Measurements from ENCODE around the gene CCNA1.

The CCNA1 gene

DNA sequence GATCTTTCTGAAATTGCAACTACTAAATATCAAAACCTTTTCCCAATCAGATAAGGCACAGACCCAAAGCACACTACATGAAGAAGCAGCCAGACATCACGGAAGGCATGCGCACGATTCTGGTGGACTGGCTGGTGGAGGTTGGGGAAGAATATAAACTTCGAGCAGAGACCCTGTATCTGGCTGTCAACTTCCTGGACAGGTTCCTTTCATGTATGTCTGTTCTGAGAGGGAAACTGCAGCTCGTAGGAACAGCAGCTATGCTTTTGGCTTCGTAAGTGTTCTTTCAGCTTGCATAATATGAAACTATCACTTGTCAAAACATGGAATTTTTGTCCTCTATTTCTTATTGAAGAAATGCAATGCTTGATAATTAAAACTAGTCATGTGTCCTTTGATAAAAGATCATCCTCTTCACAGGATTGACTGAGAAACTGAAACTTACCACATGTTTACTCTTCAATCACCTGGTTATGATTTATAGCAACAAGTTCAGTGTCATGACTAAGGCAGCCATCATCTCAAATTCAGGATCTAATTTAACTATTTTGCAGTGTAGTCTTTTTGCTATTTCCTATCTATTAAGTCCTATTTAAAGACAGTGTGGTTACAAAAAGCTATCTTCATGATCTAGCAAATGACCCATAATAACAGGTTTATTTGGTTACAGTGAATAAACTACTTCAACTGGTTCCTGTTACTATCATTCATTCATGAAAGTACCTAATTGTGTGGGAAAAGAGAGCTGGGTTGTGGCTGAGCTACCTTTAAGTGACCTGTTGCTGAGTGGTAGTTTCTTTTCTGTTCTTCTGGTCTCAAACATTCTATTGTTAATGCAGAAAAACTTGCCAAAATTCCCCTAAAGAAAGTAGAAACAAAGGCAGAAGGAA, 6.5 kb downstream of the CCNA1 start:
- Histone ChIP-seq H3K27me3 (ENCODE audit: insufficient read depth, low read length, poor library complexity, severe bottlenecking) (no peaks in the 10 kb centered on the region), H3K36me3 (ENCODE audit: insufficient read depth, low read length) (no peaks in the 10 kb centered on the region), H4K20me1 (ENCODE audit: insufficient read depth, low read length, poor library complexity, severe bottlenecking) (no peaks in the 10 kb centered on the region), H3K79me2 (ENCODE audit: insufficient read depth, low read length) (no peaks in the 10 kb centered on the region), H3K4me2 (ENCODE audit: low read depth, low read length, poor library complexity, severe bottlenecking) (peak overlapping the region; percentile 67), H2AFZ (ENCODE audit: low read length) (peak overlapping the region; percentile 86), H3K9me2 (replicated peaks; ENCODE audit: low read depth, low read length) (no peaks in the 10 kb centered on the region), H3K9me3 (ENCODE audit: insufficient read depth, low read depth, low read length) (no peaks in the 10 kb centered on the region), H3K4me3 (ENCODE audit: low read length, poor library complexity, severe bottlenecking) (peak overlapping the region; percentile 51), H3K9ac (ENCODE audit: low read depth, low read length, poor library complexity, severe bottlenecking) (peak overlapping the region; percentile 47), H3F3A (ENCODE audit: low read depth) (no peaks in the 10 kb centered on the region), H3K4me1 (ENCODE audit: insufficient read depth, low read length, poor library complexity, severe bottlenecking) (peaks cover 14% of the 10 kb centered on the region)
- TF ChIP-seq EZH2phosphoT487 (IDR thresholded peaks at IDR 0.05; ENCODE audit: borderline replicate concordance) = no peak
- TF ChIP-seq, protein P1, sequence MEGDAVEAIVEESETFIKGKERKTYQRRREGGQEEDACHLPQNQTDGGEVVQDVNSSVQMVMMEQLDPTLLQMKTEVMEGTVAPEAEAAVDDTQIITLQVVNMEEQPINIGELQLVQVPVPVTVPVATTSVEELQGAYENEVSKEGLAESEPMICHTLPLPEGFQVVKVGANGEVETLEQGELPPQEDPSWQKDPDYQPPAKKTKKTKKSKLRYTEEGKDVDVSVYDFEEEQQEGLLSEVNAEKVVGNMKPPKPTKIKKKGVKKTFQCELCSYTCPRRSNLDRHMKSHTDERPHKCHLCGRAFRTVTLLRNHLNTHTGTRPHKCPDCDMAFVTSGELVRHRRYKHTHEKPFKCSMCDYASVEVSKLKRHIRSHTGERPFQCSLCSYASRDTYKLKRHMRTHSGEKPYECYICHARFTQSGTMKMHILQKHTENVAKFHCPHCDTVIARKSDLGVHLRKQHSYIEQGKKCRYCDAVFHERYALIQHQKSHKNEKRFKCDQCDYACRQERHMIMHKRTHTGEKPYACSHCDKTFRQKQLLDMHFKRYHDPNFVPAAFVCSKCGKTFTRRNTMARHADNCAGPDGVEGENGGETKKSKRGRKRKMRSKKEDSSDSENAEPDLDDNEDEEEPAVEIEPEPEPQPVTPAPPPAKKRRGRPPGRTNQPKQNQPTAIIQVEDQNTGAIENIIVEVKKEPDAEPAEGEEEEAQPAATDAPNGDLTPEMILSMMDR (conservative IDR thresholded peaks at IDR 0.05; ENCODE audit: low read length) = no peak

DNA sequence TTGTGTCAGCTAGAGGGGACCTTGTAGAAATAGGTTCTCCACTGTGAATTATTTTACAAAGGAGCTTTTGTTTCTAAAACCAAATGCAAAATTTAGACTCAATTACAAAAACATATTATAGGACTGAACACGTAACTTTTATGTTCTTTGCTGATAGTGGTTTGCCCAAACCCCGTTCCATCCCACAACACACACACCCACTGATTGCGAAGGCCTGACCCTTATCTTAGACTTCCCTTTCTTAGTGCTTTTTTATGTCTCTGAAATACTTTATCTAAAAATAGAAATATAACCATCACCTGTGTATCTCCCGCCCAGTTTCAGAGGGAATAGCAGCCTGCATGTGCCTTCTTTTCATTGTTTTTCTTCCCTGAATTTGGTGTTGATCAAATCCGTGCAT, 13.0 kb downstream of the CCNA1 start:
- Histone ChIP-seq H2AFZ (ENCODE audit: low read length) (no peak overlapping the region), H3K27me3 (ENCODE audit: insufficient read depth, low read length, poor library complexity, severe bottlenecking) (no peaks in the 10 kb centered on the region), H3K4me1 (ENCODE audit: insufficient read depth, low read length, poor library complexity, severe bottlenecking) (peaks cover 26% of the 10 kb centered on the region), H3K9ac (ENCODE audit: low read depth, low read length, poor library complexity, severe bottlenecking) (no peak overlapping the region), H3F3A (ENCODE audit: low read depth) (no peaks in the 10 kb centered on the region; the same call in 1 of the 2 replicates), H3K4me3 (ENCODE audit: low read length, poor library complexity, severe bottlenecking) (no peak overlapping the region), H3K9me3 (ENCODE audit: insufficient read depth, low read depth, low read length) (no peaks in the 10 kb centered on the region), H4K20me1 (ENCODE audit: insufficient read depth, low read length, poor library complexity, severe bottlenecking) (no peaks in the 10 kb centered on the region), H3K4me2 (ENCODE audit: low read depth, low read length, poor library complexity, severe bottlenecking) (peak overlapping the region; percentile 14), H3K36me3 (ENCODE audit: insufficient read depth, low read length) (no peaks in the 10 kb centered on the region), H3K79me2 (ENCODE audit: insufficient read depth, low read length) (no peaks in the 10 kb centered on the region), H3K9me2 (replicated peaks; ENCODE audit: low read depth, low read length) (no peaks in the 10 kb centered on the region)
- no peak for TF ChIP-seq EZH2phosphoT487 (IDR thresholded peaks at IDR 0.05; ENCODE audit: borderline replicate concordance)
- TF ChIP-seq, protein P1 (conservative IDR thresholded peaks at IDR 0.05; ENCODE audit: low read length) = no peak

DNA sequence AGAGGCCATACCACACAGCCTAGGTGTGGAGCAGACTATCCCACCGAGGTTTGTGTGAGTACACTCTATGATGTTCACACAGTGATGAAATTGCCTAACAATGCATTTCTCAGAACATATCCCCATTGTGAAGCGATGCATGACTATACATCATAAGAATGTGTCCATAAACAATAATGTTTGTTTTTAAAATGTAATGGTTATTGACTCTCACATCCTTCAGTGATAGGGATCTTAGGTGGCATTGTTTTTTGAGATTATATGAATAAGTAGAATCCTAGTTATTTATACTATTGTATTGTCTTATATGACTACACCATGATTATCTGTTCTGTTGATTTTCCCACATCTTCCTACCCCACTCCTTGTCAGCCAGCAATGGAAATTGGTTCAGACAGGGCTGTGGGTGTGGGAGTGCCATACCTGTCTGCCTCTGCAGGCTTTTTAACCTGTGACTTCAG, 13.6 kb downstream of the CCNA1 start:
- Histone ChIP-seq H3K4me2 (ENCODE audit: low read depth, low read length, poor library complexity, severe bottlenecking) (no peak overlapping the region), H3K9ac (ENCODE audit: low read depth, low read length, poor library complexity, severe bottlenecking) (no peak overlapping the region), H3K9me2 (replicated peaks; ENCODE audit: low read depth, low read length) (no peaks in the 10 kb centered on the region), H2AFZ (ENCODE audit: low read length) (no peak overlapping the region), H3F3A (ENCODE audit: low read depth) (no peaks in the 10 kb centered on the region; the same call in 1 of the 2 replicates), H3K4me3 (ENCODE audit: low read length, poor library complexity, severe bottlenecking) (no peak overlapping the region), H3K36me3 (ENCODE audit: insufficient read depth, low read length) (no peaks in the 10 kb centered on the region), H3K4me1 (ENCODE audit: insufficient read depth, low read length, poor library complexity, severe bottlenecking) (peaks cover 32% of the 10 kb centered on the region), H3K27me3 (ENCODE audit: insufficient read depth, low read length, poor library complexity, severe bottlenecking) (no peaks in the 10 kb centered on the region), H4K20me1 (ENCODE audit: insufficient read depth, low read length, poor library complexity, severe bottlenecking) (no peaks in the 10 kb centered on the region), H3K9me3 (ENCODE audit: insufficient read depth, low read depth, low read length) (no peaks in the 10 kb centered on the region), H3K79me2 (ENCODE audit: insufficient read depth, low read length) (no peaks in the 10 kb centered on the region)
- TF ChIP-seq EZH2phosphoT487 (IDR thresholded peaks at IDR 0.05; ENCODE audit: borderline replicate concordance) = no peak
- TF ChIP-seq, protein P1 (conservative IDR thresholded peaks at IDR 0.05; ENCODE audit: low read length) = no peak
